Measurements from ENCODE around the gene CREB3L2.

DNA sequence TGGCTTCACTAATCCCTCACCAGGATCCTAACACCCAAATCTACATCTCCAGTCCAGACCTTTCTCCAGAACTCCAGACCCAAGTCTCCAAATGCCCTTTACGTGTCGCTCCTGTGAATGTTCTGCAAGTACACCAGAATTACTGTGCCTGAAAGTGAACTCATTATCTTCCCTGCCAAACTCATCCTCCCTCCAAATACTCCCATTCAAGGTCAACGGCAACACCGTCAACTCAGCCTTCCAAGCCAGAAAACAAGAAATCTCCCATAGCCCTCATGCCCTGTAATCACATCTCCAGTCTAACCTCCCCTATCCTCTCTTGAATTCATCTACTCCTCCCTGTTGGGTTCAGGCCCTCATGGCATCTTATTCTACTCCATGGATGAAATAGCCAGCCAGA, 12.3 kb downstream of the CREB3L2 start:
- TF ChIP-seq, protein P1, sequence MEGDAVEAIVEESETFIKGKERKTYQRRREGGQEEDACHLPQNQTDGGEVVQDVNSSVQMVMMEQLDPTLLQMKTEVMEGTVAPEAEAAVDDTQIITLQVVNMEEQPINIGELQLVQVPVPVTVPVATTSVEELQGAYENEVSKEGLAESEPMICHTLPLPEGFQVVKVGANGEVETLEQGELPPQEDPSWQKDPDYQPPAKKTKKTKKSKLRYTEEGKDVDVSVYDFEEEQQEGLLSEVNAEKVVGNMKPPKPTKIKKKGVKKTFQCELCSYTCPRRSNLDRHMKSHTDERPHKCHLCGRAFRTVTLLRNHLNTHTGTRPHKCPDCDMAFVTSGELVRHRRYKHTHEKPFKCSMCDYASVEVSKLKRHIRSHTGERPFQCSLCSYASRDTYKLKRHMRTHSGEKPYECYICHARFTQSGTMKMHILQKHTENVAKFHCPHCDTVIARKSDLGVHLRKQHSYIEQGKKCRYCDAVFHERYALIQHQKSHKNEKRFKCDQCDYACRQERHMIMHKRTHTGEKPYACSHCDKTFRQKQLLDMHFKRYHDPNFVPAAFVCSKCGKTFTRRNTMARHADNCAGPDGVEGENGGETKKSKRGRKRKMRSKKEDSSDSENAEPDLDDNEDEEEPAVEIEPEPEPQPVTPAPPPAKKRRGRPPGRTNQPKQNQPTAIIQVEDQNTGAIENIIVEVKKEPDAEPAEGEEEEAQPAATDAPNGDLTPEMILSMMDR (IDR thresholded peaks at IDR 0.05) = no peak
- TF ChIP-seq EZH2 (IDR thresholded peaks at IDR 0.05; ENCODE audit: borderline replicate concordance, insufficient read depth, low read depth, low read length, poor library complexity, severe bottlenecking) = no peak

Measured in B cell (primary cell).